Measurements from ENCODE around the gene CDK9.

DNA sequence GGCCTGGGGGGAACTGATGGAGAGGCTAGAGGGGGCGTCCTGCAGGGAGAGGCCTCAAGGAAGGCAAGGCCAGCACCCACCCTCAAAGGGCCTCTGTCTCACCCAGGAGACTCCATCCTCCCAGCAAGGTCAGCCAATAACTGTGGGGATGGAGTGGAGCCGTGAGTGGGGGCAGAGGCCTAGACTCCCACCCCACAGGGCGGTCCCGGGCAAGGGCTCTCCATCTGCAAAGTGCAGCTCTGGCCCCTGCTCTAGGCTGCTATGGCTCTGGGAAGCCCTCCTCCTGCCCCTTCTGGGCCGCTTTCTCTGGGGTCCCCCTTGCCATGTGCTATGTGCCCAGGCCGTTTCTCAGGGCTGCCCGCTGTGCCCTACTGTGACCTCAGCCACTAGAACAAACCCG lies 30.9 kb downstream of the CDK9 start:
- TF ChIP-seq, protein P1, sequence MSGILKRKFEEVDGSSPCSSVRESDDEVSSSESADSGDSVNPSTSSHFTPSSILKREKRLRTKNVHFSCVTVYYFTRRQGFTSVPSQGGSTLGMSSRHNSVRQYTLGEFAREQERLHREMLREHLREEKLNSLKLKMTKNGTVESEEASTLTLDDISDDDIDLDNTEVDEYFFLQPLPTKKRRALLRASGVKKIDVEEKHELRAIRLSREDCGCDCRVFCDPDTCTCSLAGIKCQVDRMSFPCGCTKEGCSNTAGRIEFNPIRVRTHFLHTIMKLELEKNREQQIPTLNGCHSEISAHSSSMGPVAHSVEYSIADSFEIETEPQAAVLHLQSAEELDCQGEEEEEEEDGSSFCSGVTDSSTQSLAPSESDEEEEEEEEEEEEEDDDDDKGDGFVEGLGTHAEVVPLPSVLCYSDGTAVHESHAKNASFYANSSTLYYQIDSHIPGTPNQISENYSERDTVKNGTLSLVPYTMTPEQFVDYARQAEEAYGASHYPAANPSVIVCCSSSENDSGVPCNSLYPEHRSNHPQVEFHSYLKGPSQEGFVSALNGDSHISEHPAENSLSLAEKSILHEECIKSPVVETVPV (CRISPR knock-in tag; IDR thresholded peaks at IDR 0.05), result no peak
- TF ChIP-seq PATZ1 (CRISPR knock-in tag; IDR thresholded peaks at IDR 0.05; ENCODE audit: borderline replicate concordance) (no peak), TCF4 (CRISPR knock-in tag; IDR thresholded peaks at IDR 0.05; ENCODE audit: borderline replicate concordance) (no peak), ZFP30 (CRISPR knock-in tag; IDR thresholded peaks at IDR 0.05) (no peak), ZNF8 (CRISPR knock-in tag; IDR thresholded peaks at IDR 0.05) (no peak), PPARA (CRISPR knock-in tag; IDR thresholded peaks at IDR 0.05; ENCODE audit: borderline replicate concordance) (no peak), ARNTL (CRISPR knock-in tag; IDR thresholded peaks at IDR 0.05; ENCODE audit: borderline replicate concordance, low read depth) (no peak), BACH2 (CRISPR knock-in tag; IDR thresholded peaks at IDR 0.05; ENCODE audit: borderline replicate concordance) (no peak), OSR1 (CRISPR knock-in tag; IDR thresholded peaks at IDR 0.05) (no peak), ESRRG (CRISPR knock-in tag; IDR thresholded peaks at IDR 0.05) (no peak), CSDC2 (CRISPR knock-in tag; IDR thresholded peaks at IDR 0.05) (no peak), ISL1 (CRISPR knock-in tag; IDR thresholded peaks at IDR 0.05) (no peak)
- TF ChIP-seq, protein P2, sequence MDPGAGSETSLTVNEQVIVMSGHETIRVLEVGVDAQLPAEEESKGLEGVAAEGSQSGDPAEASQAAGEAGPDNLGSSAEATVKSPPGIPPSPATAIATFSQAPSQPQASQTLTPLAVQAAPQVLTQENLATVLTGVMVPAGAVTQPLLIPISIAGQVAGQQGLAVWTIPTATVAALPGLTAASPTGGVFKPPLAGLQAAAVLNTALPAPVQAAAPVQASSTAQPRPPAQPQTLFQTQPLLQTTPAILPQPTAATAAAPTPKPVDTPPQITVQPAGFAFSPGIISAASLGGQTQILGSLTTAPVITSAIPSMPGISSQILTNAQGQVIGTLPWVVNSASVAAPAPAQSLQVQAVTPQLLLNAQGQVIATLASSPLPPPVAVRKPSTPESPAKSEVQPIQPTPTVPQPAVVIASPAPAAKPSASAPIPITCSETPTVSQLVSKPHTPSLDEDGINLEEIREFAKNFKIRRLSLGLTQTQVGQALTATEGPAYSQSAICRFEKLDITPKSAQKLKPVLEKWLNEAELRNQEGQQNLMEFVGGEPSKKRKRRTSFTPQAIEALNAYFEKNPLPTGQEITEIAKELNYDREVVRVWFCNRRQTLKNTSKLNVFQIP (CRISPR knock-in tag; IDR thresholded peaks at IDR 0.05; ENCODE audit: borderline replicate concordance, low read depth), result no peak
- TF ChIP-seq, protein P3, sequence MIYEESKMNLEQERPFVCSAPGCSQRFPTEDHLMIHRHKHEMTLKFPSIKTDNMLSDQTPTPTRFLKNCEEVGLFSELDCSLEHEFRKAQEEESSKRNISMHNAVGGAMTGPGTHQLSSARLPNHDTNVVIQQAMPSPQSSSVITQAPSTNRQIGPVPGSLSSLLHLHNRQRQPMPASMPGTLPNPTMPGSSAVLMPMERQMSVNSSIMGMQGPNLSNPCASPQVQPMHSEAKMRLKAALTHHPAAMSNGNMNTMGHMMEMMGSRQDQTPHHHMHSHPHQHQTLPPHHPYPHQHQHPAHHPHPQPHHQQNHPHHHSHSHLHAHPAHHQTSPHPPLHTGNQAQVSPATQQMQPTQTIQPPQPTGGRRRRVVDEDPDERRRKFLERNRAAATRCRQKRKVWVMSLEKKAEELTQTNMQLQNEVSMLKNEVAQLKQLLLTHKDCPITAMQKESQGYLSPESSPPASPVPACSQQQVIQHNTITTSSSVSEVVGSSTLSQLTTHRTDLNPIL (CRISPR knock-in tag; IDR thresholded peaks at IDR 0.05; ENCODE audit: low read depth), result no peak

Measured in SK-N-SH treated with all-trans-retinoic acid at 6 μM for 48 hours (cell line).